HG03103 (cell line): Measurements from ENCODE around the gene CEP85L.

ENCODE experiments used
- ATAC-seq: cut with Tn5 transposase; IDR thresholded peaks from one replicate; pipeline ENCODE4 v1.9.1; 2021; ENCODE audit warnings: low read depth; ENCODE audit not compliant: unreplicated experiment

CEP85L gene

DNA sequence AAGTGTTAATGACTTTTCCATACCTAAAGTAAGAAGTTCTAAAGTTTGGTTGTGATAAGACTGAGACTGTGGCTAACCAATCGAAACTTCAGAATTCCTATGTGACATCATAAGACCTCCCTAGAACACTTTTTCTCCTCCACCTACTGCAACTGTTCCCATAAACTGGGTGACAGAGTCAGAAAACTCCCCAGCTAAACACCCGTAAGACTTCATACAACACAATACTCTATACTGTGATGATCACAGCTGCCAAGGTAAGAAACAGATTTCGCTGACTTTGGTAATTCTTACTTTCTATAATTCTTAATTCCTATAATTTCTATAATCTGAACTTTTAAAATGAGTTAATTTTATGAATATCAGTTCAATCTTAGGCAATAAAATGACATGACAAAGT is 103.3 kb downstream of the CEP85L start, which contains the start of gene PLN:
Gene PLN, plus strand, starts transcription at position 161 of the 400 bp plus-strand sequence. CDS start 10,626 bp downstream, outside the sequence.
- no peak for ATAC-seq

DNA sequence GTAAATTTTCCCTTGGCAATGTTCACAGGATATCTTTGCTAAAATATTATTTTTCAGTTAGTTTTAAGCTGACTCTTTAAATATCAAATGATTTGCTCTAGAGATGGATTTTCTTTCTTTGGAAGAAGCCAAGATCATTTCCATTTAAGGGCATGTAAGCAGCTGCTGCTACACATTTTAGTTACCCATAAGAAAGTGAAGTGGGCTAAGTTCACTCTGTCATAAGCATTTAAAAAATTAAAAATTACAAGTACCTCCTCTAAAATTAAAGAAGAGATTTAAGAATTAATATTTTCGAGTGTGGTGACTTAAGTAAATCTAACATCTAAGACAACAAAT is 104.5 kb downstream of the CEP85L start:
- ATAC-seq, result no peak

DNA sequence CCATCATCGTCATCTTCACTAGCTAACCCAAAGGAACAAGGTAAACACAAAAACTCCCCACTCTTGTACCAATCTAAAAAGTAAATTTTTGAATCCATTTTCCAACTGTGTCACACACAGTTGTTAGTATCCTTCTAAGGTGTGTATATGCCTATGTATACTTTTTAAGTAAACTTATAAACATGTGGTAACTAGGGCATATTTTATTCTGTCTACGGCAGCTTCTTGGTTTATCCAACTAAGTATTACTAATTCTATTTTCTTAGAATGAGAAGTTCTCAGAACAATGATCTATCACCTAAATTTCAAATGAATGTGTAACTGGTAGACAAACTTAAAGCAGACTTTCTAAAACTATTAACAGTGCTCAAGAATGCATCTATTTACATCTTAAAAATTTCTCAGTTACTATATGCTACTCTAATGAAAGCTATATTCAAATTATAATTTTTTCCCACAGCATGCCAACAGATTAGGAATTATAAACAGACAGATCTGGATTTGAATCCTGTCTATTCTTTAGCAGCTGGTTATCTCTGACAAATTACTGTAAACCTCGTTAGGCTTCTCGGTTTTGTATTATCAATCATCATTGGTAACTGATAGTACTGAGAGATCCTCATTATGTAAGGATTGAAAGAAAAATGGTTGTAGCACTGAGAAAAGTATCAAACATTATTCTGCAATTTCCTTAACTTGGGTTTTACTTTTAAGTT is 105.1 kb downstream of the CEP85L start:
- ATAC-seq, result no peak

DNA sequence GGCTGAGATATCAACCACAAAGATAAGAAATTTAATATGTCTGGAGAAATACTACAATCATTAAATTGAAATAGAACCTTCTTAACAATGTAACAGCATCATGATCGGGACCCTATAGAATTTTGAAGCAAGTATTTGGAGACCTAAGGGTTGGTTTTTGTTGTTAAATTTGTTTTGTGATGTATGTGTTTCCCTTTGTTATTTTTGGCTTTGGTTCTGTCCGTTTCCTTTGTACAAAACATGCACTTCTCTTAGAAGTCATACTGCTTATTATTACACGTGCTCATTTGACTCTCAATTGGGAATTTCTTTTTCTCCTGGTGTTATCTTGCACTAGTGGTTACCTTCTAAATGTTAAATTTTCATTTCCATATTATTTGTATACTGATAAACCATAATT is 107.3 kb downstream of the CEP85L start:
- ATAC-seq, result no peak

DNA sequence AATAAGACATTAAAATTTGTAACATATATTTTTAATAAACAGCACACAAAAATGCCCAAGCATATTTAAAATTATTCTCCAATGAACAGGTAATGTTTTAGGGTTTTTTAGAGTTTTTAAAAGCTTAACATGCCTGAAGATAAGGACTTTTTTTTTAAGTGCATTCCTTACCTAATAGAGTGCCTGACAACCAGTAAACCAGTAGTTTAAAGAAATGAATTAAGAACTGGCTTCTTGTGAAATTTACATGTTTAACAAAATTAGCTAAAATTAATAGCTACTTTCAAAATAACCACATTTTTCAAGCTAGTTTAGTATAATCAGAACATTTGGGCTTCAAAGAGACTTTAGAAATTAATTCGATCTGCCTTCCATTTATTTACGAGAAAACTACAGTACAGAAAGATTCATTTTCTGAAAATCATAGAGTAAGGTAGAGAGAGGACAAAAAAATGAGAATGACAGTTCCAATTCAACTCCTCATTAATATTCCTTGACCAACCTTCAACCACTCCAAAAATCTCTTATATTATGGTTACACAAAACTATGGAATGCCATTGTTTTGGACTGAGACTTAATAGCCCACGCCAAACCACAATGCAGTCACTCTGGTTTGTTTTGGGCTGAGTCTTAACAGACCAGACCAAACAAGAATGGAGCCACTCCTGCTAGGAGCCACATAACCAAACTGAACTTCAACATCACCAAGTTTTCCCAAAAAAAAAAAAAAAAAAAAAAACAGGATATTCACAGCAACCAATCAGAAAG is 109.0 kb downstream of the CEP85L start:
- ATAC-seq, result no peak

DNA sequence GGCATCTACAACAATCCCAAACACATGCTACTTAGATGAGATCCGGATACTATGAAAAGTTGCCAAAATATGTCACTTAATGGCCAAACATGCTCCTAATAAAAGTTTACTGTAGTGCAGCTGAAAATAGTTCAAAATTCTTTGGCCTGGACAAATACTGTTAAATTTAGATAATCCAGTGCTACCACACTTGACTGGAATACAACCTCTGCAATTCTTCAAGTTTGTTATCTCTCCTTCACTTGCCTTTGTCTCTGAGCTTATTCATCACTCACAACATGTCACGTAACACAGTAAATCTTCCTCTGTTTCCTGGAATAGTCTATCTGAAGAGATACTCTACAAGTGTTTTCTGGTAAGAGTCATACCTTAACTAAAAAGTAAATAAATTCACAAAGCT is 113.8 kb downstream of the CEP85L start:
- no peak for ATAC-seq

DNA sequence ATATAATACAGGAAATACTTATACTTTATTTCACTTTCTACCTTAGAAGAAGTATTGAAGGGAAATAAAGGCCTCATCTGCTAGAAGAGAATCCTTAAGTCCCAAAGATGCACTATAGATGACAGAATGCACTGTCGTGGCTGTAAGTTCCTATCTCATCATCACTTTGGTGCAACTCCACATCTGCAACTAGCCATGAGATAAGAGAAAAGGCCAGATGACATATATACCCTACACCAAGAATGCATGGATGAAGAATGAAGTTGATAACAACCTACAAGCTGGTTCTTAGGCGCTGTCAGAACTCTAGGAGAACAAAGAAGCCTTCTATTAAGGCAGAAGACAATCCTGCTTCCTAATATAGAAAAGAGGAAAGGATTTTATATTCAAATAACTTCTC is 114.9 kb downstream of the CEP85L start:
- ATAC-seq, result no peak

DNA sequence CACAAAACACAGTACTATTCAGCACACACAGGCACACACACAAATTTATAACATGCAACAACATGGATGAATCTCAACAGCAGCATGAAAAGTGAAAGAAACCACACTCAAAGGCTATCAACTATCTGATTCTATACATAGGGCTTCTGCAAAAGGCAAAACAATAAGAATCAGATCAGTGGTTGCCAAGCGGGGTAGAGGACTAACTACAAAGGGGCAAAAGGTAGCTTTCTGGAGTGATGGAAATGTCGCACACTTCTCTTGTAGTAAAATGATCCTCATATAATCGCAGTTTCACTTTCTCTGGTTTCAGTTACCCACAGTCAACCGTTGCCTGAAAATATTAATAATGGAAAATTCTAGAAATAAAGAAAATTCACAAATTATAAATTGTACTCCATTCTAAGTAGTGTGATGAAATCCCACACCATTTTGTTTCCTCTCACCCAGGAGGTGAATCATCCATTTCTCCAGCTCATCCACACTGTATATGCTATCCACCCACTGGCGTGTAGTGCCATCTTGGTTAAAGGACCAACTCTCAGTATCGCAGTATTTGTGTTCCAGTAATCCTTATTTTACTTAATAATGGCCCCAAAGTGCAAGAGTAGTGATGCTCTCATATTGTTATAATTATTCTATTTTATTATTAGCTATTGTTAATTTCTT is 116.1 kb downstream of the CEP85L start:
- no peak for ATAC-seq

DNA sequence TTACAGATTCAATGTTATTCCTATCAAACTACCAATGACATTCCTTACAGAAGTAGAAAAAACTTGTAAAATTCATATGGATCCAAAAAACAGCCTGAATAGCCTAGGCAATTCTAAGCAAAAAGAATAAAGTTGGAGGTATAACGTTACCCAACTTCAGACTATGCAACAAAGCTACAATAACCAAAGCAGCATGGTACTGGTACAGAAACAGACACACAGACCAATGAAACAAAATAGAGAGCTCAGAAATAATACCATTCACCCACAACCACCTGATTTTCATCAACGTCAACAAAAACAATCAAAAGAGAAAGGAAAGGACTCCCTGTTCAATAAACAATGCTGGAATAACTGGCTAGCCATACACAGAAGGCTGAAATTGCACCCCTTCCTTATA is 120.4 kb downstream of the CEP85L start:
- no peak for ATAC-seq

DNA sequence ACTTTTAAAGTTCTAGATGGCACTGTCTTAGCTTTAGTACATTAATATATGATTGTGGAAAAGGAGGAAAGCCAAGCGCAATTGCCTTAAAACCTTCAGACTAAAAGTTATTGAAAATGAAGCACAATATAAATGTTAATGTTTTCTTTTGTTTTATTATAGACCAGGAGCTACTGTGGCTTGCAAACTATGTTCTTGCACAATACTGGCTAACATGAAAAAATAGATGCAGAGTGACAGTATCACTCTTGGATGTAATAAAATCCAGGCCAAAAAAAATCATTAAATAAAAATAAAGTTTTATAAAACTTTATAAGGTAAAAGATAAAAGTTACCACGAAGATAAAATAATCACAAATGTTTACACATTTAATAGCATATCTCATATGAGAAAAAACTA is 121.6 kb downstream of the CEP85L start:
- ATAC-seq, result no peak

DNA sequence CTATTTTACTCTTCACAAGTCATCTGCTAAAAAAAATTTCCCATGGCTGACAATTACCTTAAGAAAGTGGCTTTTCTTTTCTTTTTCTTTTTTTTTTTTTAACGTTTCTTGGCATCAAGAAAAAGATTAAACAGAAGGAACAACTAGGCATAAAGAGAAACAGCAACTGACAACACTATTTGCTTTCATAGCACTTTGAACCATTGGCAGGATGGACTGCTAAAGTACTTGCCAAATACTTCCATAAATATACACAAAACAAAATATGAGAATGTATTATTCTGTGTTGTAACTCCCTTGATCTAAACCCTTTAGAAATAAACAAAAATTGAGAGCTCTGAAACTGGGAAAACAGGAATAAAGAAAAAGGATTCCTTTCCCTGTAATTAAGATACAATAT is 123.3 kb downstream of the CEP85L start:
- no peak for ATAC-seq

DNA sequence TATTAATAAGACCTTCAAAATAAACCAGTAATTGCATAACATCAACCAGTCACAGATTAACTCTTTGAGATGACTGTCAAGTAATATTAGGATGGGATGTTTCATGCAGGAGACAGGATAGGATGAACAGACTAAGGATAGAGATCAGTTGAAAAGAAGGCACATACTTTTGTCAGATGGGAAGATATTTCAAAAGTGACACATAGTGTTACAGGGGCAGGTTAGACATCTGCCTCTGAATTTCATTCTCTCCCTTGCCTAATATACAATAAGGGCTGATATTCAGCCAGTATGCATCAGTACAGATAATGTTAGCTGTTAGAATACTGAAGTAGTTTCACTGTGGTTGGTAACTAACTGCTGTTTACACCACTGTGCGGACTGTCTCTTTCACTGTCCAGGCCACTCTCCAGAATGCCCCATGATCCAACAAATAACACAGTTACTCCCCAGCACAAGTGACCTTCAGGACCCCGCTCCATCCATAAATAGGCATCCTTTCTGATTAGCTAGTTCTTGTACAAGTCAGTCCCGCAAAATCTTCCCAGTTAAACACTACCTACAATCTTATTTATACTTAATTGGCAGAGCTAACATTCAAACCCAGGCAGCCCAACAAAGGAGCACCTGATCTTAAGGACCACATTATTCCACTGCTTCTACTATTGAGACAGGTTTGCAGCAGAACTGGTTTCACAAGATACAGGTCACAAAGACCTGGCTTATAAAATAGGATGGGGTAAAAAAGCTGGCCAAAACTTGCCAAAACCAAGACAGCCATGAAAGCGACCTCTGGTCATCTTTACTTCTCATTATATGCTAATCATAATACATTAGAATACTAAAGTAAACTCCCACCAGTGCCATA is 125.2 kb downstream of the CEP85L start:
- no peak for ATAC-seq

DNA sequence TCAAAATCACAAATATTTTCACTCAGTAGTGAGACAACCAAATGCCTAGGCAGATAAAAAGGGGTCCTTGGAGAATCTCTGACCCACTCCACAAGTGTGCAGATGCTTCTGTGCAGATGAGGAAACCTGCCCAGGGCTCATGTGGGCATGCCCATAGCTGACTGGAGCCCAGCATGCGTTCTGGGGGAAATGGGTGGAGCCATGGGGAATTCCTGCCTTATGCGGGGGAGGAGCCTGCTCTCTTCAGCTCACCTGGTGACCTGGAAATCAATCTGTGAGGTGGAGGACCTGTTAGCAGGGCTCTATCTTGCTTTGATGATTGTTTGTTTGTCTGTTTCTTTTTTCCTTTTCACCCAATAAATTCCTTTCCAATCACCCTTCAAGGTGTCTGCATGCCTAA is 126.7 kb downstream of the CEP85L start:
- ATAC-seq, result no peak

DNA sequence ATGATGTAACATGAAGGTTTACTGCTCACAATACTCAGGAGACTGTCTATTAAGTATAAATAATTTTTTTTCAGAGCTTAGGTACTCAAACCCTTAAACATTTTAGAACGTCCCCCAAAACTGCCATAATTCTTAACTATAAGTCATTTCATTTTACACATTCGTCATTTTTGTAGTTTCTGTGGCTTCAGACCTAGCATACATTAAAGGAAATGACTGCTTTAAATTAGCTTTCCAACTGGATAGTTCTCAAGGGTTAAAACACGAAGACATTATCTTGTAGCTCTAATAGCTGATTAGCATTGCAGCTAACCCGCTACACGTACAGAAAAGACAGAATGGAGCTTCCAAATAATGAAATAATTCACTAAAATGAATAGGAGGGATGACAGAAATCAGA is 128.2 kb downstream of the CEP85L start:
- no peak for ATAC-seq

DNA sequence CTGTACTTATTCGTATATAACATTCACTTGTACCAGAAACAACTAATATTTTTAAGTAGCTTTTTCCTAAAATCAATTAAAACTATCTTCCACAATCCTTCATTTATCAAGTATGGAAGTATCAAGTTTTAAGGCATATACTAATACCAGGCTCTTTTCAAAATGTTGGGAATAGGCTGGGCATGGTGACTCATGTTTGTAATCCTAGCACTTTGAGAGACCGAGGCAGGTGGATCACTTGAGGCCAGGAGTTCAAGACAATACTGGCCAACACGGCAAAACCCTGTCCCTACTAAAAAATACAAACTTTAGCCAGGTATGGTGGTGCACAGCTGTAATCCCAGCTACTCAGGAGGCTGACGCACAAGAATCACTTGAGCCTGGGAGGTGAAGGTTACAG is 129.0 kb downstream of the CEP85L start:
- no peak for ATAC-seq

DNA sequence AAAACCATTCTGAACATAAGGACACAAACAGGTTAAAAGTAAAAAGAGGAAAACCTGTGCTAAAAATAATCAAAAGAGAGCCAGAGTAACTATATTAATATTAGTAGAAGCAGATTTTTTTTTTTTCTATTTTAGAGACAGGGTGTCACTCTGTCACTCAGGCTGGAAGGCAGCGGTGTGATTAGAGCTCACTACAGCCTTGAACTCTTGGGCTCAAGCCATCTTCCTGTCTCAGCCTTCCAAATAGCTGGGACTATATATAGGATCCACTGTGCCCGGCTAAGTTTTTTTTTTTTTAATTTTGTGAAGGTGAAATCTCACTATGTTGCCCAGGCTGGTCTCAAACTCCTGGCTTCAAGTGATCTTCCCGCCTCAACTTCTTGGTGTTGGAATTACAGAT is 136.7 kb downstream of the CEP85L start:
- no peak for ATAC-seq

DNA sequence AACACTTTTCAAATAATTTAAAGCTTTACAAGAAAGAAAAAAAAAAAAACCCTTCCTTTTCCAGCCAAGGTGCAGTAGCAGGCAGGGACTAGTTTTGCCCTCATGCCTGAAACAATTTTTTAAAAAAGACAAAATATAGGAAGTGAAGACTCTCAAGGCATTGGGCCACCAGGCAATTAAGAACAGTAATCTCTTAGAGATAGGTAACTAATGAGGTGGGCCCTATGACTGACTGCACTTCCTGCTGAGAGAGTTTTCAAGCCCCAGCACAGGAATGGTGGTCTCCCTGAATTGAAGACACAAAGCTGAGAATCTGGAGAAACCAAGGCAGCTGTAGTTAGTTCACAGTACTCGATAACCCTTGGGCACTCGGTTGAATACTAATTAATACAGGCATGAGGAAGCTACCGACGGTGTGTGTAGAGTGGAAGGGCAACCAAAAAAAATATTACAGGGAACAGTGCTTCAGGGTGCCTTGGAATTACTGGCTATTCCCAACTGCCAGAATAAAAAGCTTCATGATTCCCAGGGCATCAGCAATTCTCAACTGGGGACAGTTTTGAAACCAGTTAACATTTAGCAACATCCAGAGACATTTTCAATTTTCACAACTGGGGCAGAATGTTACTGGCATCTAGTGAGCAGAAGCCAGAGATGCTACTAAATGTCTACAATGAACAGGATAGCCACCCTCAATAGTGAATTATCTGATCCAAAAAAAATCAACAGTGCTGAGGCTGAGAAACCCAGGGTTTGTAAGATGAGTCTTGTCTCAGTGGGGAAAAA is 139.3 kb downstream of the CEP85L start:
- ATAC-seq, result no peak

DNA sequence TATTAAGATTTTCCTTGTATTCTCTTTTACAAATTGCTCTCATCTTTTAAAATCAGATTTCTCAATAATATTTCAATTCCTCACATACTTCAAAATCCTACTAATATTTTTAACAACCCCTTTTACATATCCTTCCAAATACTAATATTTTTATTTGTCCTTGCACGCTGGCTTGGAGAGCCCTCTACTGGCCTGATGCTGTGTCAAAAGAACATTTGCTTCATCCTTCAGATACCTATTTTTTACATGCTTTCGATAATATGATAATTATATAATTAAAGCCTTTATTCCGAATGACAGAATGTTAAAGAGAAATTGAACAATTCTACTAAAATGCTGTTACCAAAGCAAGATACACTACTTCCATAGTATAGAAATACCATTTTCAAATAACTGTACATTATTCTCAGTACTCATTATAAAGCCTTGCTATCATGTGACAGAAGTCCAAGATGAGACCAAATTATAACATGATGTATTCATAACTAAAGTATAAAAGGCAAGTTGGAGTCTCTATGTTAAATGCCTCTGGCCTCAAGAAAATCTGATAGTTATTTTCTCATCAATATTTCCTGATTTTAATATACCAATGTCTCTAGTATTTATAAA is 142.3 kb downstream of the CEP85L start:
- no peak for ATAC-seq

DNA sequence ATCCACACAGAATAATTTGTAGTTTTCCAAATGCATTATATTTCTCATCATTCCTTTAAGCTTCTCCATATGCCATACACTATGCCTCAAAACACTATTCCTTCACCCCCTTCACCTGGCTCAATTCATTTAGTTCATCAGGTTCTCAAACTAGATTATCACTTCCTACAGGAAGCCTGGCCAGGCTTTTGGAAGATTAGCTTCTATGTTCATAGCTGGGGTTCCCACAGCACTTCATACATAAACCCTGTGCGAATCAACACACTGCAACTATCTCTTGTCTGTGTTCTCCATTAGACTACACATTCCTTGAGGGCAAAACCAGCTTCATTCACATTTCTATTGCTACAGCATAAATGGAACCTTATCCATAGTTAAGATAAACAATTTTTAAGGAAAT is 143.8 kb downstream of the CEP85L start:
- no peak for ATAC-seq
